ENCODE data around the gene CORO1C.
A peak's percentile ranks its signal among the peaks of the same experiment; 100 is the strongest.
"Not testable (repeated sequence)": the region's sequence is repeated elsewhere in the genome, so short reads cannot be mapped to it uniquely, and the experiment has no call there.

The CORO1C gene

GRCh38 chr12:108772891-108773797, 41.8 kb upstream of the CORO1C start:
- no peak for TF ChIP-seq CTCF (IDR thresholded peaks at IDR 0.05; ENCODE audit: borderline replicate concordance, control extremely low read depth, extremely low read depth, insufficient read depth, missing control alignments)
- in situ Hi-C loops (cut with MboI; ENCODE audit: low sequenced_read_pairs, unreplicated experiment): no loop called here
- no peak for DNase-seq (ENCODE audit: low spot score)

DNA sequence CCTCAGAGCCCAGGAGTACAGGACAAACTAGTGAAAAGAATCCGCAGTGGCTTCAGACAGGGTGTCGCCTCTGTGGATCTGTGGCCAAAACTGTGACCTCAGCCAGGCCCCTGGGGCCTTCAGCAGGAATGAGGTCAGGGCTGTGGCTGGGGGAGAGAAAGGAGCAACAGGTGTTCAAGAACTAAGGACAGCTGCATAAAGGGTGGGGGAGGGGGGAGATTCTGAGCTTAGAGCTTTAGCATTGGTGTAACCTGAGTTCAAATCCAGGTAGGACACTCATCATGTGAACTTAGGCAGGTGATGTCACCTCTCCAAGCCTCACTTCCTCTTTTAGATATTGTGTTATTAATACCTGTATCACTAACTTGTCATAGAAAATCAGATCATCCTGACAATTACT, 40.9 kb upstream of the CORO1C start:
- TF ChIP-seq CTCF (IDR thresholded peaks at IDR 0.05; ENCODE audit: borderline replicate concordance, control extremely low read depth, extremely low read depth, insufficient read depth, missing control alignments): no peak
- in situ Hi-C loops (cut with MboI; ENCODE audit: low sequenced_read_pairs, unreplicated experiment): no loop called here
- DNase-seq (ENCODE audit: low spot score): peak; percentile 74

GRCh38 chr12:108771835-108772234, 40.5 kb upstream of the CORO1C start:
- DNase-seq (ENCODE audit: low spot score); in situ Hi-C loops (cut with MboI; ENCODE audit: low sequenced_read_pairs, unreplicated experiment): not testable (repeated sequence)

- no peak for DNase-seq (ENCODE audit: low spot score)
- no peak for TF ChIP-seq CTCF (IDR thresholded peaks at IDR 0.05; ENCODE audit: borderline replicate concordance, control extremely low read depth, extremely low read depth, insufficient read depth, missing control alignments)
- in situ Hi-C loops (cut with MboI; ENCODE audit: low sequenced_read_pairs, unreplicated experiment): no loop called here
Observed at GRCh38 chr12:108770963-108771362, 39.6 kb upstream of the CORO1C start.

DNA sequence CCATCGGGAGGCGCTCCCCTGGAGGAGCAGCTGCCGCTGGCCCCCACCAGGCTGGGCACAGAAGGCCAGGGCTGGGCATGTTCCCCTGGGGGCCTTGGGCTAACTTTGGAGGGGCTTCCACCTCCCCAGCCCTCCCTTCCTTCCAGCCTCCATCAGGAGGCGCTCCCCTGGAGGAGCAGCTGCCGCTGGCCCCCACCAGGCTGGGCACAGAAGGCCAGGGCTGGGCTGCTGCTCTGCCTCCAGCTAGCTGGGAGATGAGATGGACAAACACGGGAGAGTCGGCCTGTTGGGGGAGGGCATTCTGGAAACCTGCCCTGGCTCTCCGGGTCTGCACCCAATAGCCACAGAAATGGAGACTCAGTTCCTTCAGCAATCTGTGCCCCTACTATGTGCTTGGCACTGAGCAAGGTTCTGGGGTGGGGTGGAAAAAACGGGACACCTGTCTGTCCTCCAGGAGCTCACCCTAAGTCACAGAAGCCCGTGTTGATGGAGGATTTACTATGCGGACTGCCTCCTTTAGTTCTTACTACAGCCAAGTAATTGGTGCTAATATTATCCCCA, 39.0 kb upstream of the CORO1C start:
- no peak for TF ChIP-seq CTCF (IDR thresholded peaks at IDR 0.05; ENCODE audit: borderline replicate concordance, control extremely low read depth, extremely low read depth, insufficient read depth, missing control alignments)
- DNase-seq (ENCODE audit: low spot score): no peak
- in situ Hi-C loops (cut with MboI; ENCODE audit: low sequenced_read_pairs, unreplicated experiment): no loop called here

DNA sequence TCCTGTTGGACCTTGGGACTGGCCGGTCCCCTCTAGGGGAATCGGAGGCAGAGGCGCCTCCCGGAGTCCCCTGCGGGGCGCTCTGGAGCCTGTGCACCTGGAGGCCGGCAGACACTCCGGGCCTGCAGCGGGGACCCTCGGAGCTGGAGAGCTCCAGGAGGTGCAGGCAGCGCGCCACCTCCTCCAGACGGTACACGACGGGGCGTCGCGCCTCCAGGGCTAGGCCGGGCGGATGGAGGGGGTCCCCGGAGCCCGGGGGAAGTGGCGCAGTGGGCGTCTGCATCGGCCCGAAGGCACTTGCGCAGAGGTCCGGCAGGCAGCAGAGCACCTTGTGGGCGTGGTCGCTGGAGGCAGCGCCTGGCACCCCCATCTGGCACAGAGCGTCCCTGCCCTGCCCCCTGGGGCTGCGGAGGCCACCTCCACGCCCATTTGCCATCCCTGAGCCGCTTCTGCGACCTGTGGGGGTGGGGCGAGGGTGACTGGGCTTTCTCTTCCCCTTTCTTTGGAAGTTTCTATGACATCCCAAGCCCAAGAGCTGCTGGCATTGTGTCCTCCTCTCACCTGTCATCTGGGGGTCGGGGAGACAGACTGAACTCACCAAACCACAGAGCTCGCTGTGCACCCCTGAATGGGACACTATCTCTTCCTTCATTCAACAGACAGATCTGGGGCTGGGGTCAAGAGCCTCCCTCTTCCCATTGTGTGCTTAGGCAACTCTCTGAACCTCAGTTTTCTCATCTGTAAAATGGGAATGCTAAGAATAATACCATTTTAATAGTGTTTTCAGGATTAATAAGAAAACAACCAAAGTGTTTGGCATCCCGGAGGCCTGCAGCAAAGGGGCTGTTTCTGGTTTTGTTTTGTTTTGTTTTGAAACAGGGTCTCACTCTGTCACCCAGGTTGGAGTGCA, 37.5 kb upstream of the CORO1C start:
- in situ Hi-C loops (cut with MboI; ENCODE audit: low sequenced_read_pairs, unreplicated experiment): no loop called here
- no peak for TF ChIP-seq CTCF (IDR thresholded peaks at IDR 0.05; ENCODE audit: borderline replicate concordance, control extremely low read depth, extremely low read depth, insufficient read depth, missing control alignments)
- DNase-seq (ENCODE audit: low spot score): peak; percentile 67

All from GM13976 (cell line).